Stimulated activated CD4-positive, alpha-beta T cell treated with anti-CD3 and anti-CD28 coated beads, Interleukin-4, amount 100 ng/mL, for 1 hour (primary cell): Measurements from ENCODE around the gene AGO3.

Experiments used
- DNase-seq: peaks from one replicate; pipeline ENCODE4 v3.0.0-alpha.2; 2020

AGO3 gene

GRCh38 chr1:36098650-36099365 is 167.9 kb downstream of the AGO3 start:
- DNase-seq = no peak

- peak; percentile 79 for DNase-seq
These were observed 168.9 kb downstream of the AGO3 start for GRCh38 chr1:36099681-36100341.

GRCh38 chr1:36100376-36100775 is 169.5 kb downstream of the AGO3 start:
- DNase-seq = no peak

GRCh38 chr1:36101546-36101945 is 170.6 kb downstream of the AGO3 start:
- no peak for DNase-seq

- DNase-seq = no peak
These were observed 175.4 kb downstream of the AGO3 start for GRCh38 chr1:36106269-36106668.

- DNase-seq = no peak
These were observed 176.5 kb downstream of the AGO3 start for GRCh38 chr1:36107394-36107793.

GRCh38 chr1:36108314-36108713 is 177.4 kb downstream of the AGO3 start:
- no peak for DNase-seq

- peak; percentile 26 for DNase-seq
These were observed 178.3 kb downstream of the AGO3 start for GRCh38 chr1:36109041-36109679.

- no peak for DNase-seq
These were observed 180.2 kb downstream of the AGO3 start for GRCh38 chr1:36111151-36111550.

- DNase-seq = no peak
These were observed 181.9 kb downstream of the AGO3 start for GRCh38 chr1:36112823-36113222.

GRCh38 chr1:36114371-36114770 is 183.5 kb downstream of the AGO3 start:
- no peak for DNase-seq

GRCh38 chr1:36115200-36115669 is 184.3 kb downstream of the AGO3 start:
- no peak for DNase-seq

GRCh38 chr1:36115931-36116330 is 185.0 kb downstream of the AGO3 start:
- DNase-seq = no peak

- DNase-seq = no peak
These were observed 186.0 kb downstream of the AGO3 start for GRCh38 chr1:36116901-36117300.

- no peak for DNase-seq
These were observed 187.7 kb downstream of the AGO3 start for GRCh38 chr1:36118447-36119204.

GRCh38 chr1:36119456-36119855 is 188.6 kb downstream of the AGO3 start:
- no peak for DNase-seq
